Sigmoid colon (tissue), 4 donors: ENCODE measurements around the gene UBE2E3.

Source experiments
- EP300 ChIP-seq, 4 donors: sonication (generic); formaldehyde crosslinking; IDR thresholded peaks; one replicate each; pipeline ENCODE4 v1.6.1; 2017; ENCODE audit warnings: antibody characterized with exemption in 4 of 4
- POLR2A ChIP-seq, 2 donors: fragments of 450-650 bp; IDR thresholded peaks; one replicate each; pipeline ENCODE4 v1.6.1; 2016; ENCODE audit warnings: antibody characterized with exemption in 2 of 2, mild to moderate bottlenecking in 2 of 2, moderate library complexity in 2 of 2
- TF ChIP-seq, protein P1 (sequence below), 4 experiments: fragments of 450-650 bp in 3 of 4; fragments of 200-600 bp in 1 of 4; IDR thresholded peaks; one replicate each; pipeline ENCODE4 v1.5.1; 2016 to 2019; ENCODE audit warnings: antibody characterized with exemption in 4 of 4, mild to moderate bottlenecking in 3 of 4, moderate library complexity in 2 of 4

DNA sequence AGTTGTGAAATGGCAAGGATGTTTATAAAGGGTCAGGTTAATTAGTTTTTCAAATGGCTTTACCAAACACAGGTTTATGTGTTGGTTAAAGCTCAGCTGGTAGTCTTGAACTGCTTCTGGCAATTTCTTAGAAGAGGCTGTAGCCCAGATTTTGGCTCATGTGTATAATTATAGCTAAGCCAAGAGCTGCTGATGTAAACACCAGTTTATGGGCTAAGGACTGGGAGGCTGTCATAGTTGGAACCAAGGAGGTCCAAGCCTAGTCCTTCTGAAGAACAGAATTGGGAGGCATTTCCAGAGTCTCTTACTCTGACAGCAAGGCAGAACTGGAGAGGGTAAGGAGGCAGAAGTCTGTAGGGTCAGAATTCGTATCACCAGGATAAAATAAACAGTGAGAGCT is 25.4 kb downstream of the UBE2E3 start:
- TF ChIP-seq POLR2A (IDR thresholded peaks at IDR 0.05) = no peak
- TF ChIP-seq EP300 (IDR thresholded peaks at IDR 0.05) = no peak
- TF ChIP-seq, protein P1, sequence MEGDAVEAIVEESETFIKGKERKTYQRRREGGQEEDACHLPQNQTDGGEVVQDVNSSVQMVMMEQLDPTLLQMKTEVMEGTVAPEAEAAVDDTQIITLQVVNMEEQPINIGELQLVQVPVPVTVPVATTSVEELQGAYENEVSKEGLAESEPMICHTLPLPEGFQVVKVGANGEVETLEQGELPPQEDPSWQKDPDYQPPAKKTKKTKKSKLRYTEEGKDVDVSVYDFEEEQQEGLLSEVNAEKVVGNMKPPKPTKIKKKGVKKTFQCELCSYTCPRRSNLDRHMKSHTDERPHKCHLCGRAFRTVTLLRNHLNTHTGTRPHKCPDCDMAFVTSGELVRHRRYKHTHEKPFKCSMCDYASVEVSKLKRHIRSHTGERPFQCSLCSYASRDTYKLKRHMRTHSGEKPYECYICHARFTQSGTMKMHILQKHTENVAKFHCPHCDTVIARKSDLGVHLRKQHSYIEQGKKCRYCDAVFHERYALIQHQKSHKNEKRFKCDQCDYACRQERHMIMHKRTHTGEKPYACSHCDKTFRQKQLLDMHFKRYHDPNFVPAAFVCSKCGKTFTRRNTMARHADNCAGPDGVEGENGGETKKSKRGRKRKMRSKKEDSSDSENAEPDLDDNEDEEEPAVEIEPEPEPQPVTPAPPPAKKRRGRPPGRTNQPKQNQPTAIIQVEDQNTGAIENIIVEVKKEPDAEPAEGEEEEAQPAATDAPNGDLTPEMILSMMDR (IDR thresholded peaks at IDR 0.05) = no peak
